ENCODE data around the gene CCL5.

CCL5 gene

DNA sequence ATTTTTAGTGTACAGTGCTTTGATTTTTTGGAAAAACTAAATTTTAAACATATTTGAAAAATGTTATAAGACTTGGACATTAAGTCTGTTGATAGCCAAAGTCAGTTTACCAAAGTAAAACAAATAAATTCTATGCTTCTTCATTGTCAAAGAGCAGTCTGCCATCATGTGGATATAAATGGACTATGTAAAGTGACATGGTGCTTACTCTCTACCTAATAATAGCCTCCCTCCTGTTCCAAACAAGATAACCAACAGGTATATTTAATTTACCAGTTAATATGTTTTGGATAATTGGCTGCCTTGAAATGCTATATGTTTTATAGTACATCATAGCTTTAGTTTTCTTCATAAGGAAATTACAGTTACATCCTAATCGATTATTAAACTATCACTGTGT lies 55.0 kb downstream of the CCL5 start:
- no peak overlapping the region for H3K27ac ChIP-seq (ENCODE audit: low read length)
- no peak overlapping the region for H3K9ac ChIP-seq (ENCODE audit: low read length)
- H3K36me3 ChIP-seq (ENCODE audit: control insufficient read depth, low read depth, low read length): peaks cover 87% of the 10 kb centered on the region
- no peaks in the 10 kb centered on the region for H3K9me3 ChIP-seq (ENCODE audit: control insufficient read depth, low read depth, low read length)
- H3K4me1 ChIP-seq (ENCODE audit: control insufficient read depth, low read depth, low read length): no peaks in the 10 kb centered on the region
- no peaks in the 10 kb centered on the region for H3K27me3 ChIP-seq (ENCODE audit: control insufficient read depth, insufficient read depth, low read length)
- no peak overlapping the region for H3K4me3 ChIP-seq (ENCODE audit: low read length)
